DMS53 treated with DMSO at 0.1 percent for 48 hours (cell line): ENCODE data around the gene TNNC1.

ENCODE experiments used
- DNase-seq: peaks from one replicate; lab custom pipeline; 2025; ENCODE audit not compliant: unreplicated experiment; lab: John Stamatoyannopoulos, UW

TNNC1 gene

DNA sequence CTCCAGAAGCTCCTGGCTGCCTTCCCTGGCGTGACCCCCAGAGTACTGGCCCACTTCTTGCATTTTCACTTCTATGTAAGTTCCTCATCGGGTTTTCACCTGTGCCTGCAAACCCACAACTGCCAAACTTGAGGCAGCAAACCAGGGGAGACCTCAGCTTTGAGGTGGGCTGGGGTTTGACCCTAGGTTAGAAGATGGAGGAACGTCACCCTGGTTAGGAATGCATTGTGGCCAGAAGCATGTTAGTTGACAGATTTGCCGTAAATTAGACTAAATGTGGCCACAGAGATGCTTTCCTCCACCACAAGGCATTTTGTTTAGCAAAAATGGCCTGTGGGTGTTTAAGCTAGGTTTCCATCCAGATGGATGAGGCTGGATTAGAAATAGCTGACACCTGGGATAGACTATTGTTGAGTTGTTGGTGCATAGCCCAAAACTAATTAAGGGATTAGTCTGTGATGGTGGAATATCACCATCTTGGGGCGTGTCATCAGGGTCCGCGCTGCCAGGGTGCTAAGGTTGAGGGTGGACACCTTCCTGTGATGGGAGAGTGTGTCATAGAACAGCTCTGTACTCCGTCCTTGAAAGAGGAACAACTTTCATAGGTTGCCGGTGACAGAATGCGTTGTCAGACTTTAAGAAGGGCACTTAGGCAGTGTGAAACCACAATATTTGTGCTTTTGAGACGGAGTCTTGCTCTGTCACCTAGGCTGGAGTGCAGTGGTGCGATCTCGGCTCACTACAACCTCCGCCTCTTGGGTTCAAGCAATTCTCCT lies 5.1 kb upstream of the TNNC1 start:
- no peak for DNase-seq

DNA sequence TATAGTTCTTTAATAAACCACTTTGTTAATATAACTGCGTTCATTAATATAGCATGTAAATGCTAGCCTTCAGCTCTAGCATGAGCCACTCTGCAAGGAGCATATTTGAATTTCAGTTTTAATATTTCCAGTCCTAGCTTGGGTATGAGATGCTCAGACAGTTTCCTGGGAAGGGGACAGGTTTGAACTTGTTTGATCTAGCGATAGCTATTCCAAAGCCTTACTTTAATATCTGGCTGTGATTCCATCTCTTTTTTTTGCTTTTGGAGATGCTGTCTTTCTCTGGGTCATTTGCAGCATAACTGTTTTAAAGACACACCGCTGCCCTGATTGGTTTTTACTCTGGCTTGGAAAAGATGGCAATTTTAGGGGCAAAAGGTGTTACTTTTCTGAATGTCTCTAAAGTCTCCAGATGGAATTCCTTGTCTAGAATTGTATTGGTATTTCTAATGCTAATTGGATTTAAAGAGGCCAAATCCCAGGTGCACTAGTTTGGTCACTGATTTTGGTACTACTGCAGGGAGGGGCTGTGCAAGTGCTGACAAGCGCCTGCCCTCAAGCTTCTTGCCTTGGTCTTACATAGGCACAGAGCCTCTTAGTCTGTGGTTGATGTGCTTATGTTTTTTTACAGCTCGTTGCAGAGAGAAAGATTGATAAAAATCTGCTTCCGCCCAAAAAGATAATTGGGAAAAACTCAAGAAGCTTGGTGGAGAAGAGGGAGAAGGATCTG lies 4.4 kb upstream of the TNNC1 start:
- no peak for DNase-seq

- DNase-seq: no peak
These were observed 3.0 kb upstream of the TNNC1 start for GRCh38 chr3:52456800-52457183.

GRCh38 chr3:52456169-52456799 lies 2.4 kb upstream of the TNNC1 start:
- DNase-seq: no peak

- peak; percentile 23 for DNase-seq
These were observed 1.7 kb upstream of the TNNC1 start, which contains the start of gene NISCH for GRCh38 chr3:52455283-52456168. TSS of gene NISCH (plus strand) at chr3:52455604. CDS start at chr3:52455642, 38 bp downstream.

DNA sequence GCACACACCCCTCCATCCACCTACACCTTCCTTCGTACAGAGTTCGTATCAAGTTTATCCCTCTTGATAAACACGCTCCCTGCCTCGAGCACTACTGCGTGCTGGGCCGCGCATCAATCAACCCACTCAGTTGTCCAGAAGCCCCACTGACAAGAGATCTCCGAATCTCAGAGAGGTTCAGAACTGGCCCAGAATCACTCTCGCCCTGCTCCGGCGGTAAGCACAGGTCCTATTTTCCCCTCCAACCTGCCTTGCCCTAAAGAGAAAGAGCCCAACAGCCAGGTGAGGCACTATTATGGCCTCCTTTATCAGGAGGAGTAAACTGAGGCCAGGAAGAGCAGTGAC lies 1.1 kb upstream of the TNNC1 start:
- no peak for DNase-seq

GRCh38 chr3:52454250-52454937 lies 553 bp upstream of the TNNC1 start:
- no peak for DNase-seq

DNA sequence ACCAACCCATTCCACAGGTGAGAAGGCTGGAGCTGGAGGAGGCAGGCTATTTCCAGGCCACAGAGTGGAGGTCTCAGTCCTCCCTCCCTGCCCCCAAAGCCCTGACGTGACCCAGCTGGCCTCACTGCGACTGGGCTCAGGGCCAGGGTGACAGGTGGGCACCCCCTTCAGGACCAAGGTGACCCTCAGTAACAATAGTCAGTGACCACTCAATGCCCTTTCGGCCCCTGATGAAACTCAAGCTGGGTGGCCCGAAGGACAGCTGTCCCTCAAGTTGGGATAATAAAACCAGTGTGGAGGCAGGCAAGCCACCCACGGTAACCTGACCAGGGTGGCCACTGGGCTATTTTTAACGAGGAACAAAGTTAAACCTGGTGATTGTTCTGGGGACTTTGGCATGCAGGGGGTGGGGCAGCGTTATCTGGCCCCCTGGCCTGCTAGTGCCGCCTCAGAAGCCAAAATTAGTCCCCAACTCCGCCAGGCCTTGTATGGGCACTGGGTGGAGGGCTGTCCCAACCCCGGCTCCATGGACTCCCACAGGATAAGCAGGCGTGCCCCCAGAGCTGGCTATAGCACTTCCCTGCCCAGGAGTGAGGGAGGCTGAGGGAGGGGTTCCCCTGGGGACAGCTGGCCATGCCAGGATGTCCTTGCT lies 1.1 kb downstream of the TNNC1 start:
- DNase-seq: no peak

- no peak for DNase-seq
These were observed 1.7 kb downstream of the TNNC1 start for GRCh38 chr3:52452126-52452525.

DNA sequence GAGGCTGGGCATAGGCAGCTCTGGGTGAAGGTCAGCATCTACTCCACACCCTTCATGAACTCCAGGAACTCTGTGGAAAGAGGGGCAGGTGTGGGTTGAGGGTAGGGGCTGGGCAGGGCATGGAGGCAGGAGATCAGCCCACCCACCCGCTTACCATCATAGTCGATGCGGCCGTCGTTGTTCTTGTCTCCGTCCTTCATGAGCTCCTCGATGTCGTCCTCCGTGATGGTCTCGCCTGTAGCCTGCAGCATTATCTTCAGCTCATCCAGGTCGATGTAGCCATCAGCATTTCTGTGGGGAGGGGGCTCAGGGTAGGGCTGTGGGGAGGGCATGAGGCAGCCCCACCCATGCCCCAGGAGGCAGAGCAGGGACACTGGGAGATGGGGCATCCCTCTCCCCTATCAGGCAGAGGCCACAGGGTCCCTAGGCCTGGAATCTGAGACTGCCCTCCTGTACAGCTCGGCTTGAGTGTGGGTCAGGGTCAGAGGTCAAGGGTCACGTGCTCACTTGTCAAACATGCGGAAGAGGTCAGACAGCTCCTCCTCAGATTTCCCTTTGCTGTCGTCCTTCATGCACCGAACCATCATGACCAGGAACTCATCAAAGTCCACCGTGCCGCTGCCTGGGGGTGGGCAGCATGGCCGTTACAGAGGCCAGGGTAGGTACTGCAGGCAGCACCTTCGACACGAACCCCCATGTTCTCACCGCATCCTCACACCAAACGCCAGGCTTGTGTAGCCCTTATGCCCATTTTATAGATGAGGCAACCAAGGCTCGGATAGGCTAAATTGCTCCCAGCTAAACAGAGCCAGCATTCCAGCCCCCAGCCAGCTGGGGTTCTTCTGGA lies 2.4 kb downstream of the TNNC1 start:
- no peak for DNase-seq

- DNase-seq: no peak
These were observed 3.2 kb downstream of the TNNC1 start for GRCh38 chr3:52450489-52451236.

GRCh38 chr3:52447512-52448355 lies 6.1 kb downstream of the TNNC1 start:
- no peak for DNase-seq

GRCh38 chr3:52446631-52447511 lies 7.0 kb downstream of the TNNC1 start:
- DNase-seq: no peak

DNA sequence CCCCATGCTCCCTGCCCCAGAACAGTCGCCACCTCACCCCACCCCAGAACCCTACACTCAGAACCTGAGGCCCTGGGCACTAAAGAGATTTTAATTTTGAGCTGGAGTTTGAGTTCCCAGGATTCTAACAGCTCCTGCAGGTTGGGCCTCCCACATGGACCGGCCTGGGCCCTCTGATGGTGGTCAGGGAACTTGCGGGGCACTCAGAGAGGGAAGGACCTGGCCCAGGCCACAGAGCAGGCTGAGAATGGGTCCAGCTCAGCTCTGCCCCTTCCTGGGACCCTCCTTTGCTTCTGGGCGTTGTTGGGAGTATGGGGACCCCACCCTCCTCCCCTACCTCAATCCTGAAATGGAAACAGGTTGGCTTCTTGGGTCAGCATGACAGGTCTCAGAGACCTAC lies 7.8 kb downstream of the TNNC1 start:
- DNase-seq: no peak

GRCh38 chr3:52444860-52445793 lies 8.7 kb downstream of the TNNC1 start, which contains the start of gene SEMA3G:
TSS of gene SEMA3G (minus strand) at chr3:52445103. CDS start at chr3:52445027, 76 bp downstream.
- peak; percentile 48 for DNase-seq
